Right atrium auricular region (tissue), 2 donors: ENCODE measurements around the gene PCDH9. TPM values are rescaled to one million over a fixed set of nuclear protein-coding genes. Genes with fewer than 3 reads are reported as not detected.
"Not testable (repeated sequence)": the region's sequence is repeated elsewhere in the genome, so short reads cannot be mapped to it uniquely, and the experiment has no call there.

ENCODE experiments used
- DNase-seq: peaks from one replicate; pipeline ENCODE4 v3.0.0-alpha.2; 2019; ENCODE audit warnings: low spot score
- H3K27ac ChIP-seq, 2 donors: fragments of 200-600 bp; sonication (generic); 1 replicate in 1 of 2; 2 replicates in 1 of 2; pipeline ENCODE4 v1.5.1; 2016 to 2019
- H3K27me3 ChIP-seq, 2 donors: fragments of 200-600 bp; sonication (generic); one replicate each; pipeline versions ENCODE4 v1.5.1 to v1.6.0; 2017 to 2019
- H3K36me3 ChIP-seq: fragments of 200-600 bp; sonication (generic); one replicate; pipeline ENCODE4 v1.5.1; 2016
- H3K4me1 ChIP-seq, 2 donors: fragments of 200-600 bp; sonication (generic); one replicate each; pipeline versions ENCODE4 v1.5.1 to v1.6.0; 2017 to 2019
- H3K4me3 ChIP-seq, 2 donors: fragments of 200-600 bp; sonication (generic); 1 replicate in 1 of 2; 2 replicates in 1 of 2; pipeline ENCODE4 v1.5.1; 2017 to 2019; ENCODE audit warnings: mild to moderate bottlenecking in 1 of 2, moderate library complexity in 1 of 2
- H3K9me3 ChIP-seq, 2 donors: fragments of 200-600 bp; sonication (generic); one replicate each; pipeline ENCODE4 v1.5.1; 2019
- CTCF ChIP-seq, 2 donors: fragments of 200-600 bp; sonication (generic); IDR thresholded peaks; one replicate each; pipeline ENCODE4 v1.5.1; 2019; ENCODE audit warnings: antibody characterized with exemption in 2 of 2
- total RNA-seq, 2 donors: library from RNA; depleted of rRNA; stranded (reverse); fragments of >200 nt; gene quantifications; one replicate each; pipeline ENCODE4 v1.1.0, GENCODE V29; 2016

Gene PCDH9
- total RNA-seq, 2 donors from 2014 or later: 19.4 to 28.7 TPM

GRCh38 chr13:66774046-66774445 lies 456.1 kb downstream of the PCDH9 start:
- Histone ChIP-seq H3K36me3 (no peaks in the 10 kb centered on the region), H3K27me3 (no peaks in the 10 kb centered on the region), H3K4me1 (no peaks in the 10 kb centered on the region), H3K27ac (no peak overlapping the region), H3K4me3 (no peak overlapping the region), H3K9me3 (no peaks in the 10 kb centered on the region)
- TF ChIP-seq CTCF (IDR thresholded peaks at IDR 0.05): no peak
- DNase-seq: no peak

GRCh38 chr13:66765559-66765958 lies 464.6 kb downstream of the PCDH9 start:
- H3K4me3 ChIP-seq: no peak overlapping the region
- H3K4me1 ChIP-seq: no peaks in the 10 kb centered on the region
- DNase-seq: no peak
- no peak overlapping the region for H3K27ac ChIP-seq
- peaks cover 0 to 17% of the 10 kb centered on the region in 2 donors for H3K9me3 ChIP-seq
- no peaks in the 10 kb centered on the region for H3K36me3 ChIP-seq
- no peak for TF ChIP-seq CTCF (IDR thresholded peaks at IDR 0.05)
- no peaks in the 10 kb centered on the region for H3K27me3 ChIP-seq

GRCh38 chr13:66760678-66761077 lies 469.5 kb downstream of the PCDH9 start:
- DNase-seq, H3K27me3 ChIP-seq, H3K36me3 ChIP-seq, H3K4me3 ChIP-seq, H3K27ac ChIP-seq, H3K4me1 ChIP-seq: not testable (repeated sequence)
- peaks cover 0 to 26% of the 10 kb centered on the region in 2 donors for H3K9me3 ChIP-seq

- H3K4me3 ChIP-seq: no peak overlapping the region
- H3K27ac ChIP-seq: no peak overlapping the region
- H3K4me1 ChIP-seq: no peaks in the 10 kb centered on the region
- no peak for TF ChIP-seq CTCF (IDR thresholded peaks at IDR 0.05)
- no peaks in the 10 kb centered on the region for H3K36me3 ChIP-seq
- H3K27me3 ChIP-seq: no peaks in the 10 kb centered on the region
- H3K9me3 ChIP-seq: peaks cover 0 to 26% of the 10 kb centered on the region in 2 donors
- no peak for DNase-seq
These were observed 470.2 kb downstream of the PCDH9 start for GRCh38 chr13:66759919-66760318.

- no peak overlapping the region for H3K4me3 ChIP-seq
- H3K36me3 ChIP-seq: no peaks in the 10 kb centered on the region
- H3K4me1 ChIP-seq: no peaks in the 10 kb centered on the region
- TF ChIP-seq CTCF (IDR thresholded peaks at IDR 0.05): no peak
- H3K27ac ChIP-seq: no peak overlapping the region
- no peak for DNase-seq
- H3K9me3 ChIP-seq: no peaks in the 10 kb centered on the region
- H3K27me3 ChIP-seq: no peaks in the 10 kb centered on the region
These were observed 478.4 kb downstream of the PCDH9 start for GRCh38 chr13:66751691-66752090.

- Histone ChIP-seq H3K4me3 (no peak overlapping the region), H3K36me3 (no peaks in the 10 kb centered on the region), H3K4me1 (no peaks in the 10 kb centered on the region), H3K9me3 (no peaks in the 10 kb centered on the region), H3K27me3 (no peaks in the 10 kb centered on the region), H3K27ac (no peak overlapping the region)
- DNase-seq: no peak
- TF ChIP-seq CTCF (IDR thresholded peaks at IDR 0.05): no peak
These were observed 481.4 kb downstream of the PCDH9 start for GRCh38 chr13:66748712-66749111.
